HG03575 (cell line): ENCODE results near the gene AMDHD2.
"Not testable (repeated sequence)": the region's sequence is repeated elsewhere in the genome, so short reads cannot be mapped to it uniquely, and the experiment has no call there.

Source experiments
- ATAC-seq: cut with Tn5 transposase; IDR thresholded peaks from one replicate; pipeline ENCODE4 v1.9.1; 2021; ENCODE audit not compliant: unreplicated experiment, insufficient number of reproducible peaks, low FRiP score; ENCODE audit errors: extremely low read depth

AMDHD2 gene

GRCh38 chr16:2551420-2551889 lies 31.3 kb downstream of the AMDHD2 start:
- not testable (repeated sequence) for ATAC-seq

- ATAC-seq, result not testable (repeated sequence)
Measured at GRCh38 chr16:2554709-2555425, 34.7 kb downstream of the AMDHD2 start.

GRCh38 chr16:2557150-2557549 lies 37.0 kb downstream of the AMDHD2 start:
- ATAC-seq, result not testable (repeated sequence)

DNA sequence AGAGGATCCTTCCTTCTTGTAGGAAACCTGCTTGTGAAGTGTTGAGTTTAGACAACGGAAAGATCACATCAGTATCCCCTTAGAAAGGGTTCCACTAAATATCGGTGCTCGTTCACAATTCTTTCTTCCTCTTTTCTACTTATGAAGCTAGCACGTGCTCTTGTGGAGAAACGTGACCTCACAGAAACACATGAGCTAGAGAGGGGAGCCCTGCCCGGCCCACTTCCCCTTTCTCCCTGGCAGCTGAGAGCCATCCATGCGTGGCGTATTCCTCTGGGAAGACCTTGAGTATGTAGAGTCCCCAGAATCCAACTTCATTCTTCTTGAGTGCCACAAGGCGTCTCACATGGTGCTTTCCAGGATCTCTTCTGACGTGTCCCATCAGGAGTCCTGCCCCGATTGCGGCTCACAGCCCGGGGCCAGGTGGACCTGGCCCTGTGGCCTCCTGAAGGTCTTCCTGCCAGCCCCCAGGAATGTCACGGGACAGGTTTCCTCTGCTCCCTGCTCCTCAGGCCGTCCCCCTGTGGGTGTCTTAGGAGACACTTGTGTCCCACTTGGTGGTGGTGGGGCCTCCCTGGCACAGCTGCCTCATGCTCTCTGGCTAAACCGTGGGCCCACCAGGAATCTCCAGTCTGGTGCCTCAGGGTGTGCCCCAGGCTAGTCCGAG lies 40.1 kb downstream of the AMDHD2 start:
- ATAC-seq, result not testable (repeated sequence)

GRCh38 chr16:2560798-2561133 lies 40.6 kb downstream of the AMDHD2 start:
- not testable (repeated sequence) for ATAC-seq

DNA sequence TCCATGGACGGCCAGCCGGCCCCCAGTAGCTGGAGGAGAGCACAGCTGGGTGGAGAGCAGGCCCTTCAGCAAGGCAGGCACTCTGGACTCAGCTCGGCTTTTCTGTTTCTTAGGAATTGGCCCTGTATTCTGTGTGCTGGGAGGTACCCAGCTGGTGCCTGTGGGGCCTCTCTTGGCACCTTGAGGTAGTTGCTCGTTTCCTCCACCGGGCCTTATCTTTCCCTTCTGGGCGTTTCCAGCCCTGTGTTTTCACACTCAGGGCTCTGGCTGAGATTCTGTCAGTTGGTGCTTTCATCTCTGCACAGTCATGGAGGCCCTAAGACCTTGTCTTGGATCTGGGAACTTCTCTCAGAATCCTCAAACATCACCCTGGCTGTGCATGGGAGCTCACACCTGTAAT lies 47.3 kb downstream of the AMDHD2 start:
- not testable (repeated sequence) for ATAC-seq

DNA sequence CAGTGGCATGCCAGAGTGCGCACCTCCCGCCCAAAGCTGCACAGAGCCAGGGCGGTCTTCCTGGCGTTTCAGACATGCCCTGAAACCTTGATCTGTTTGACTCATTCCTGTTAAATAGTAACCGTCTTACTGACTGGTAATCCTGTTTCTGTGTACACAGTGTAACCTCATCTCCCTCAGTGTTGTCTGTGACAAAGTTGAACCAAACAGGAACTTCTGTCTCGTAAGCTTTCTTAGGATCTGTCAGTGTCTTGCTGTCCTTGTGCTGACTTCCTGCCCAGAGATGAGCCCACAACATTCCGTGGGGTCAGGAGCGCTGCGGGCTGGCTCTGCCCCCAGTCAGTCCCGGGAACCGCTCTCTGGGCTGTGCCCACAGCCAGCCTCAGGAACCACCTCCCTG lies 48.4 kb downstream of the AMDHD2 start:
- ATAC-seq, result not testable (repeated sequence)

GRCh38 chr16:2572704-2573103 lies 52.5 kb downstream of the AMDHD2 start:
- not testable (repeated sequence) for ATAC-seq

GRCh38 chr16:2575839-2576238 lies 55.7 kb downstream of the AMDHD2 start:
- not testable (repeated sequence) for ATAC-seq

DNA sequence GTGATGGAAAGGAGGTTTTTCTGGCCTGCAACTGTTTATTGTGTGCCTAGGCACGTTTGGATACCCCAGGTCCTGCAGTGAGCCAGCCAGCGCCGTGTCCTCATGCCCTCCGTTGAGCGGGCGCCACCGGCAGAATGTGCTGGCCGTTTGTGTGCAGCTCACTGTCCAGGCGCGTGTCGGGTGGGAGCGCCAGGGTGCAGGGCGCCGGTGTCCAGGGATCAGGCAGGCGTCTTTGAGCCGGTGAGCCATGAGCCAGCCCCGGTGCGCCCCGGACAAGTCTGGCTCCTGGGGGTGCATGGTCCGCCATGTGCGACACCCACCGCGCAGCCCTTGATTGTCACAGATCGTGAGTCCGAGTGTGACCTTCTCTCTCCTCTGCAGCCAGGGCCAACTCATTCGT lies 56.9 kb downstream of the AMDHD2 start:
- not testable (repeated sequence) for ATAC-seq

DNA sequence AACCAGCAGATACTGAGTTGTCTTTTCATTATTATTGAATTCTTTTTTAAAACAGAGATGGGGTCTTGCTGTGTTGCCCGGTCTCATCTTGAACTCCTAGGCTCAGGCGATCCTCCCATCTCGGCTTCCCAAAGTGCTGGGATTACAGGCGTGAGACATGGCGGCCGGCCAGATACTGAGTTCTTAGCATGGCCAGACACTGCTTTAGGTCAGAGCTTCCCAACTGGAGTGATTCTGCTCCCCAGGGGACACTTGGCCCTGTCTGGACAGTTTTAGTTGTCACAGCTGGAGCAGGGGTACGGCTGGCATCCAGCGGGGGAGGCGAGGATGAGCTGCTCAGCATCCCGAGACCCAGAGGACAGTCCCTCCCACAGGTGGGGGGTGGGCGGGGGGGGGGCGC lies 58.7 kb downstream of the AMDHD2 start:
- not testable (repeated sequence) for ATAC-seq

GRCh38 chr16:2580143-2580542 lies 60.0 kb downstream of the AMDHD2 start:
- ATAC-seq, result not testable (repeated sequence)

DNA sequence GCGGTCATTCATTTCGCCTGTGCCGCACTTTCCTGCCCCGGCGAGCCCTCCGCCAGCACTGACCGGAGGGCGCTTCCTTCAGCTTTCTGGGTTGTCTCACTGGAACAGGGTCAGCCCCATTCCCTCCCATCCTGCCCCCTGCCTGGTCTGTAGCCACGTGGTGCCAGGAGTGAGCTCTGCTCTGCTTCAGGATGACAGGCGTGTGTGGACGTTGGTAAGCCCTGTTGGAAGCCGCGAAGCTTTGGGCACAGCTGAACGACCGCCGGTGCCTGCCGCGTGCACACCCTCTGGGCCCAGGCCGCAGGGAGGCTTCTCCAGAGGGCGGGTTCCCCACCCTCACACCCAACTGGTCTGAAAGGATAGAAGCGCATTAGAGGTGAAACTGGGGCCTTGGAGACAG lies 60.6 kb downstream of the AMDHD2 start:
- ATAC-seq, result not testable (repeated sequence)
